Measurements from ENCODE around the gene PNPLA7.

Gene PNPLA7

GRCh38 chr9:137465720-137466388 lies 84.3 kb downstream of the PNPLA7 start:
- H3K9me3 ChIP-seq (ENCODE audit: low read depth, low read length) = no peaks in the 10 kb centered on the region
- TF ChIP-seq FOXP2 (optimal IDR thresholded peaks at IDR 0.05; ENCODE audit: control extremely low read depth, extremely low read length, insufficient read depth) (no peak), EZH2 (IDR thresholded peaks at IDR 0.05) (no peak), POLR2AphosphoS5 (IDR thresholded peaks at IDR 0.05; ENCODE audit: borderline replicate concordance, low read depth, low read length) (no peak)
- no peak overlapping the region for H3K9ac ChIP-seq (ENCODE audit: insufficient read length)
- H3K27ac ChIP-seq = no peak overlapping the region
- no peaks in the 10 kb centered on the region for H3K36me3 ChIP-seq (ENCODE audit: insufficient read depth, low read length)
- no peak for DNase-seq (ENCODE audit: low read depth, low spot score)
- no peak overlapping the region for H3K4me3 ChIP-seq

- no peak for TF ChIP-seq FOXP2 (optimal IDR thresholded peaks at IDR 0.05; ENCODE audit: control extremely low read depth, extremely low read length, insufficient read depth)
- Histone ChIP-seq H3K27ac (no peak overlapping the region), H3K36me3 (ENCODE audit: insufficient read depth, low read length) (no peaks in the 10 kb centered on the region), H3K9ac (ENCODE audit: insufficient read length) (no peak overlapping the region), H3K4me3 (no peak overlapping the region), H3K9me3 (ENCODE audit: low read depth, low read length) (no peaks in the 10 kb centered on the region)
- DNase-seq (ENCODE audit: low read depth, low spot score) = no peak
Observed at GRCh38 chr9:137465000-137465719, 85.0 kb downstream of the PNPLA7 start.

- Histone ChIP-seq H3K9ac (ENCODE audit: insufficient read length) (no peak overlapping the region), H3K9me3 (ENCODE audit: low read depth, low read length) (no peaks in the 10 kb centered on the region), H3K36me3 (ENCODE audit: insufficient read depth, low read length) (no peaks in the 10 kb centered on the region), H3K4me3 (no peak overlapping the region), H3K27ac (no peak overlapping the region)
- DNase-seq (ENCODE audit: low read depth, low spot score) = no peak
- TF ChIP-seq EZH2 (IDR thresholded peaks at IDR 0.05) = no peak
Observed at GRCh38 chr9:137464291-137464999, 85.8 kb downstream of the PNPLA7 start.

- no peaks in the 10 kb centered on the region for H3K9me3 ChIP-seq (ENCODE audit: low read depth, low read length)
- DNase-seq (ENCODE audit: low read depth, low spot score) = no peak
- H3K36me3 ChIP-seq (ENCODE audit: insufficient read depth, low read length) = no peaks in the 10 kb centered on the region
- H3K4me3 ChIP-seq = no peak overlapping the region
- H3K27ac ChIP-seq = no peak overlapping the region
- H3K9ac ChIP-seq (ENCODE audit: insufficient read length) = no peak overlapping the region
- TF ChIP-seq POLR2AphosphoS5 (IDR thresholded peaks at IDR 0.05; ENCODE audit: borderline replicate concordance, low read depth, low read length) (no peak), EZH2 (IDR thresholded peaks at IDR 0.05) (no peak), FOXP2 (optimal IDR thresholded peaks at IDR 0.05; ENCODE audit: control extremely low read depth, extremely low read length, insufficient read depth) (no peak)
Observed at GRCh38 chr9:137463931-137464290, 86.3 kb downstream of the PNPLA7 start.

- DNase-seq (ENCODE audit: low read depth, low spot score) = no peak
- no peak for TF ChIP-seq FOXP2 (optimal IDR thresholded peaks at IDR 0.05; ENCODE audit: control extremely low read depth, extremely low read length, insufficient read depth)
- no peak for TF ChIP-seq EZH2 (IDR thresholded peaks at IDR 0.05)
- no peak for TF ChIP-seq POLR2AphosphoS5 (IDR thresholded peaks at IDR 0.05; ENCODE audit: borderline replicate concordance, low read depth, low read length)
- Histone ChIP-seq H3K4me3 (no peak overlapping the region), H3K27ac (no peak overlapping the region), H3K9me3 (ENCODE audit: low read depth, low read length) (no peaks in the 10 kb centered on the region), H3K36me3 (ENCODE audit: insufficient read depth, low read length) (no peaks in the 10 kb centered on the region), H3K9ac (ENCODE audit: insufficient read length) (no peak overlapping the region)
Observed at GRCh38 chr9:137462986-137463930, 86.9 kb downstream of the PNPLA7 start.

GRCh38 chr9:137462396-137462985 lies 87.7 kb downstream of the PNPLA7 start:
- no peak overlapping the region for H3K4me3 ChIP-seq
- H3K27ac ChIP-seq = no peak overlapping the region
- no peak for DNase-seq (ENCODE audit: low read depth, low spot score)
- no peak overlapping the region for H3K9ac ChIP-seq (ENCODE audit: insufficient read length)
- TF ChIP-seq FOXP2 (optimal IDR thresholded peaks at IDR 0.05; ENCODE audit: control extremely low read depth, extremely low read length, insufficient read depth) = no peak
- no peak for TF ChIP-seq POLR2AphosphoS5 (IDR thresholded peaks at IDR 0.05; ENCODE audit: borderline replicate concordance, low read depth, low read length)
- no peak for TF ChIP-seq EZH2 (IDR thresholded peaks at IDR 0.05)
- H3K9me3 ChIP-seq (ENCODE audit: low read depth, low read length) = no peaks in the 10 kb centered on the region
- no peaks in the 10 kb centered on the region for H3K36me3 ChIP-seq (ENCODE audit: insufficient read depth, low read length)

- Histone ChIP-seq H3K9me3 (ENCODE audit: low read depth, low read length) (no peaks in the 10 kb centered on the region), H3K36me3 (ENCODE audit: insufficient read depth, low read length) (no peaks in the 10 kb centered on the region; the same call in 1 of the 2 replicates), H3K27ac (no peak overlapping the region), H3K4me3 (no peak overlapping the region), H3K9ac (ENCODE audit: insufficient read length) (no peak overlapping the region)
- no peak for DNase-seq (ENCODE audit: low read depth, low spot score)
- TF ChIP-seq POLR2AphosphoS5 (IDR thresholded peaks at IDR 0.05; ENCODE audit: borderline replicate concordance, low read depth, low read length) = no peak
- TF ChIP-seq EZH2 (IDR thresholded peaks at IDR 0.05) = no peak
- no peak for TF ChIP-seq FOXP2 (optimal IDR thresholded peaks at IDR 0.05; ENCODE audit: control extremely low read depth, extremely low read length, insufficient read depth)
Observed at GRCh38 chr9:137461663-137462395, 88.4 kb downstream of the PNPLA7 start.

Data from SK-N-MC (cell line).